ENCODE measurements around the gene FALEC. TPM values are rescaled to one million over a fixed set of nuclear protein-coding genes. Genes with fewer than 3 reads are reported as not detected.

Gene FALEC
- total RNA-seq, 2 experiments from 2014 or later, result not detected

DNA sequence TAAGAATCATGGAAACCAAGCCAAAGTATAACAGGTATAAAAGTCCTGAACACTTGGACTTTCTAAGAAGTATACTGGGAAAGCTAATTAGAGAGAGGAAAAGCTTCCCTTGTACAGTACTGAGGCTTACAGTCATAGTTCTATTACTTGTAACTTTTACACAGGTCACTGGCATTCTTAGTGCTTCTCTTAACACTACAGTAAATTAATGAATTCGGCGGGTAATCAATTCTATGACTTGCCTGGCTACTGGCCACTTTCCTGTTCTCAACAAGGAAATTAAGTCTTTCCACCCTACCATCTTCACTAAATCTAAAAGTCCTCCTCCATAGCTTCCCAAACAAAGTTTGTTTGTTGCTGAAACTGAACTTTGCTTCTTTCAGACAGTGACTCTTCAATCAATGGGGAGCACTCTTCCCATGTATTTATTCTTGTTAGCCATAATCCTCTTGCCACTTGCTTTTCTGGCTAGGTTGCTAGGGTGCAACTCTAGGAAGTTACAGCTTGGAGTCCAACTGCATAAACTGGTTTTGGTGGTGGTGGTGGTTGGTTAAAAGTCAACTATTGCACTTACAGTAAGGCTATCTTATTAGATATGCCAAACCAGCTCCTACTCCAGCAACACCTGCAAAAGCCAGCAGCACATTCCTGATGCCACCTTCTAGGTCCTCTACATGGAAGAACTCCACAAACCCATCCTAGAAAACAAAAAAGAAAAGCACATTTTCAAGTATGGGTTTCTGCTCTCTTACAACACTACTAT, 61.4 kb downstream of the FALEC start:
- H3K36me3 Mint-ChIP-seq (ENCODE audit: low read depth), result peaks cover 88% of the 10 kb centered on the region
- peak overlapping the region; percentile 98 for H3K4me3 Mint-ChIP-seq
- POLR2A ChIA-PET, result interaction anchor here (0.6 to 15.4 kb wide), 10 partner anchors 12 to 690 kb away, joined by 3 to 1538 read pairs (median 5); partner anchors contain the start of genes CTSS, ENSA and RPRD2
- Histone ChIP-seq H3K27me3 (ENCODE audit: control insufficient read depth in 1 of 2, insufficient read depth in 2 of 2, low read length in 2 of 2) (no peaks in the 10 kb centered on the region), H3K4me1 (ENCODE audit: insufficient read depth, low read length) (peaks cover 44% of the 10 kb centered on the region), H3K4me3 (ENCODE audit: low read length) (peak overlapping the region; percentile 84), H3K9me3 (ENCODE audit: control insufficient read depth in 1 of 2, insufficient read depth in 1 of 2, low read length in 2 of 2) (no peaks in the 10 kb centered on the region), H3K27ac (ENCODE audit: low read depth in 1 of 2, low read length in 2 of 2) (peak overlapping the region; percentile 91 to 97), H3K36me3 (ENCODE audit: insufficient read depth, low read length) (peaks cover 69% of the 10 kb centered on the region)
- TF ChIP-seq, protein P1, sequence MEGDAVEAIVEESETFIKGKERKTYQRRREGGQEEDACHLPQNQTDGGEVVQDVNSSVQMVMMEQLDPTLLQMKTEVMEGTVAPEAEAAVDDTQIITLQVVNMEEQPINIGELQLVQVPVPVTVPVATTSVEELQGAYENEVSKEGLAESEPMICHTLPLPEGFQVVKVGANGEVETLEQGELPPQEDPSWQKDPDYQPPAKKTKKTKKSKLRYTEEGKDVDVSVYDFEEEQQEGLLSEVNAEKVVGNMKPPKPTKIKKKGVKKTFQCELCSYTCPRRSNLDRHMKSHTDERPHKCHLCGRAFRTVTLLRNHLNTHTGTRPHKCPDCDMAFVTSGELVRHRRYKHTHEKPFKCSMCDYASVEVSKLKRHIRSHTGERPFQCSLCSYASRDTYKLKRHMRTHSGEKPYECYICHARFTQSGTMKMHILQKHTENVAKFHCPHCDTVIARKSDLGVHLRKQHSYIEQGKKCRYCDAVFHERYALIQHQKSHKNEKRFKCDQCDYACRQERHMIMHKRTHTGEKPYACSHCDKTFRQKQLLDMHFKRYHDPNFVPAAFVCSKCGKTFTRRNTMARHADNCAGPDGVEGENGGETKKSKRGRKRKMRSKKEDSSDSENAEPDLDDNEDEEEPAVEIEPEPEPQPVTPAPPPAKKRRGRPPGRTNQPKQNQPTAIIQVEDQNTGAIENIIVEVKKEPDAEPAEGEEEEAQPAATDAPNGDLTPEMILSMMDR (IDR thresholded peaks at IDR 0.05), result no peak
- ATAC-seq (ENCODE audit: poor library complexity) (no peak), DNase-seq (peak in 2 of 14 experiments; percentile 18 to 36)
- CTCF ChIA-PET, result interaction anchor here (1.1 to 14.2 kb wide), 3 partner anchors 9 to 42 kb away, joined by 3 to 183 read pairs (median 19); no protein-coding TSS in a partner anchor
- H3K9me3 Mint-ChIP-seq, result no peaks in the 10 kb centered on the region
- peaks cover 63% of the 10 kb centered on the region for H3K4me1 Mint-ChIP-seq (ENCODE audit: low read depth)
- H3K27ac Mint-ChIP-seq, result peak overlapping the region; percentile 98
- no peaks in the 10 kb centered on the region for H3K27me3 Mint-ChIP-seq
- intact Hi-C loops (cut with DNase I, micrococcal nuclease), result loop anchor here in 1 of 2 experiments (1.0 kb wide), 1 partner anchor 9 kb away; no protein-coding TSS in a partner anchor

GRCh38 chr1:150577557-150578271, 62.2 kb downstream of the FALEC start:
- TF ChIP-seq, protein P1 (IDR thresholded peaks at IDR 0.05), result no peak
- Histone ChIP-seq H3K36me3 (ENCODE audit: insufficient read depth, low read length) (peaks cover 62% of the 10 kb centered on the region), H3K4me3 (ENCODE audit: low read length) (peak overlapping the region; percentile 84), H3K9me3 (ENCODE audit: control insufficient read depth in 1 of 2, insufficient read depth in 1 of 2, low read length in 2 of 2) (no peaks in the 10 kb centered on the region), H3K4me1 (ENCODE audit: insufficient read depth, low read length) (peaks cover 36% of the 10 kb centered on the region), H3K27me3 (ENCODE audit: control insufficient read depth in 1 of 2, insufficient read depth in 2 of 2, low read length in 2 of 2) (no peaks in the 10 kb centered on the region), H3K27ac (ENCODE audit: low read depth in 1 of 2, low read length in 2 of 2) (peak overlapping the region; percentile 91 to 97)
- Mint-ChIP-seq H3K27me3 (no peaks in the 10 kb centered on the region), H3K36me3 (ENCODE audit: low read depth) (peaks cover 81% of the 10 kb centered on the region), H3K27ac (peak overlapping the region; percentile 98), H3K9me3 (no peaks in the 10 kb centered on the region), H3K4me1 (ENCODE audit: low read depth) (peaks cover 55% of the 10 kb centered on the region), H3K4me3 (peak overlapping the region; percentile 98)
- DNase-seq (peak in 4 of 14 experiments; percentile 32 to 84 (median 68)), ATAC-seq (ENCODE audit: poor library complexity) (peak; percentile 54)
- intact Hi-C loops (cut with DNase I, micrococcal nuclease), result loop anchor here (1.0 to 2.0 kb wide), 3 partner anchors 9 to 51 kb away; partner anchors contain the start of gene ENSA (in 2 of the 2)
- ChIA-PET CTCF (interaction anchor here (4.7 to 14.2 kb wide), 2 partner anchors 9 to 16 kb away, joined by 19 to 183 read pairs; no protein-coding TSS in a partner anchor), POLR2A (interaction anchor here (0.6 to 15.4 kb wide), 10 partner anchors 13 to 691 kb away, joined by 3 to 1538 read pairs (median 12); partner anchors contain the start of genes ENSA, GOLPH3L and RPRD2)
